ENCODE measurements around the gene KCNIP1. TPM values are rescaled to one million over a fixed set of nuclear protein-coding genes. Genes with fewer than 3 reads are reported as not detected.

KCNIP1 gene
- total and polyA plus RNA-seq, 8 donors = 0.20 to 0.73 (median 0.31) TPM; not detected in 3

GRCh38 chr5:170511551-170512258, 7.9 kb downstream of the KCNIP1 start:
- WGBS, 5 donors = 78 to 85% (median 81%) methylated on average over 8 of the region's 8 CpGs
- Histone ChIP-seq H3K9me3 (no peaks in the 10 kb centered on the region), H3K27me3 (peaks cover 0 to 12% (median 0%) of the 10 kb centered on the region in 3 donors), H3K4me1 (no peaks in the 10 kb centered on the region), H3K27ac (no peak overlapping the region), H3K4me3 (no peak overlapping the region), H3K36me3 (no peaks in the 10 kb centered on the region)
- TF ChIP-seq CTCF (IDR thresholded peaks at IDR 0.05) (no peak), POLR2AphosphoS5 (IDR thresholded peaks at IDR 0.05) (no peak), POLR2A (IDR thresholded peaks at IDR 0.05) (no peak), EP300 (IDR thresholded peaks at IDR 0.05) (no peak)
- DNase-seq = no peak
- intact Hi-C loops (cut with DNase I; ENCODE audit: low total_unique reads) = no loop called here

GRCh38 chr5:170513856-170514525, 10.2 kb downstream of the KCNIP1 start:
- 71 to 82% (median 77%) methylated on average over 4 to 5 of the region's 5 CpGs for WGBS, 5 donors
- DNase-seq = no peak
- H3K9me3 ChIP-seq = no peaks in the 10 kb centered on the region
- H3K27me3 ChIP-seq = no peaks in the 10 kb centered on the region
- no peak for TF ChIP-seq CTCF (IDR thresholded peaks at IDR 0.05)
- no peak for TF ChIP-seq EP300 (IDR thresholded peaks at IDR 0.05)
- TF ChIP-seq POLR2A (IDR thresholded peaks at IDR 0.05) = no peak
- no peak for TF ChIP-seq POLR2AphosphoS5 (IDR thresholded peaks at IDR 0.05)
- no peaks in the 10 kb centered on the region for H3K4me1 ChIP-seq
- no peak overlapping the region for H3K27ac ChIP-seq
- intact Hi-C loops (cut with DNase I; ENCODE audit: low total_unique reads) = no loop called here
- H3K4me3 ChIP-seq = no peak overlapping the region
- no peaks in the 10 kb centered on the region for H3K36me3 ChIP-seq

GRCh38 chr5:170517411-170517810, 13.6 kb downstream of the KCNIP1 start:
- Histone ChIP-seq H3K36me3 (no peaks in the 10 kb centered on the region), H3K4me1 (peaks cover 0 to 2% (median under 1%) of the 10 kb centered on the region in 4 donors), H3K9me3 (no peaks in the 10 kb centered on the region), H3K4me3 (no peak overlapping the region), H3K27me3 (no peaks in the 10 kb centered on the region), H3K27ac (no peak overlapping the region)
- WGBS, 5 donors = 87 to 98% (median 96%) methylated on average over 2 of the region's 2 CpGs
- intact Hi-C loops (cut with DNase I; ENCODE audit: low total_unique reads) = no loop called here
- DNase-seq = no peak
- TF ChIP-seq EP300 (IDR thresholded peaks at IDR 0.05) (no peak), CTCF (IDR thresholded peaks at IDR 0.05) (no peak), POLR2A (IDR thresholded peaks at IDR 0.05) (no peak), POLR2AphosphoS5 (IDR thresholded peaks at IDR 0.05) (no peak)

- no peaks in the 10 kb centered on the region for H3K36me3 ChIP-seq
- no peak overlapping the region for H3K4me3 ChIP-seq
- intact Hi-C loops (cut with DNase I; ENCODE audit: low total_unique reads) = no loop called here
- no peak overlapping the region for H3K27ac ChIP-seq
- H3K27me3 ChIP-seq = no peaks in the 10 kb centered on the region
- no peak for DNase-seq
- no peaks in the 10 kb centered on the region for H3K9me3 ChIP-seq
- no peak for TF ChIP-seq CTCF (IDR thresholded peaks at IDR 0.05)
- WGBS, 5 donors = 70 to 84% (median 76%) methylated on average over 5 of the region's 5 CpGs
- peaks cover 0 to 11% (median 5%) of the 10 kb centered on the region in 4 donors for H3K4me1 ChIP-seq
These were observed 14.5 kb downstream of the KCNIP1 start for GRCh38 chr5:170518277-170518676.

Measured in stomach (tissue), 9 donors.